ENCODE measurements around the gene PRICKLE2.

Gene PRICKLE2

GRCh38 chr3:64268926-64269325 lies 43.7 kb upstream of the PRICKLE2 start:
- no peak for DNase-seq (ENCODE audit: extremely low spot score)
- ChIA-PET CTCF (no interaction called here), POLR2A (no interaction called here)
- TF ChIP-seq, protein P1, sequence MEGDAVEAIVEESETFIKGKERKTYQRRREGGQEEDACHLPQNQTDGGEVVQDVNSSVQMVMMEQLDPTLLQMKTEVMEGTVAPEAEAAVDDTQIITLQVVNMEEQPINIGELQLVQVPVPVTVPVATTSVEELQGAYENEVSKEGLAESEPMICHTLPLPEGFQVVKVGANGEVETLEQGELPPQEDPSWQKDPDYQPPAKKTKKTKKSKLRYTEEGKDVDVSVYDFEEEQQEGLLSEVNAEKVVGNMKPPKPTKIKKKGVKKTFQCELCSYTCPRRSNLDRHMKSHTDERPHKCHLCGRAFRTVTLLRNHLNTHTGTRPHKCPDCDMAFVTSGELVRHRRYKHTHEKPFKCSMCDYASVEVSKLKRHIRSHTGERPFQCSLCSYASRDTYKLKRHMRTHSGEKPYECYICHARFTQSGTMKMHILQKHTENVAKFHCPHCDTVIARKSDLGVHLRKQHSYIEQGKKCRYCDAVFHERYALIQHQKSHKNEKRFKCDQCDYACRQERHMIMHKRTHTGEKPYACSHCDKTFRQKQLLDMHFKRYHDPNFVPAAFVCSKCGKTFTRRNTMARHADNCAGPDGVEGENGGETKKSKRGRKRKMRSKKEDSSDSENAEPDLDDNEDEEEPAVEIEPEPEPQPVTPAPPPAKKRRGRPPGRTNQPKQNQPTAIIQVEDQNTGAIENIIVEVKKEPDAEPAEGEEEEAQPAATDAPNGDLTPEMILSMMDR (IDR thresholded peaks at IDR 0.05; ENCODE audit: control extremely low read depth, extremely low read depth, low read depth, missing control alignments) = no peak

DNA sequence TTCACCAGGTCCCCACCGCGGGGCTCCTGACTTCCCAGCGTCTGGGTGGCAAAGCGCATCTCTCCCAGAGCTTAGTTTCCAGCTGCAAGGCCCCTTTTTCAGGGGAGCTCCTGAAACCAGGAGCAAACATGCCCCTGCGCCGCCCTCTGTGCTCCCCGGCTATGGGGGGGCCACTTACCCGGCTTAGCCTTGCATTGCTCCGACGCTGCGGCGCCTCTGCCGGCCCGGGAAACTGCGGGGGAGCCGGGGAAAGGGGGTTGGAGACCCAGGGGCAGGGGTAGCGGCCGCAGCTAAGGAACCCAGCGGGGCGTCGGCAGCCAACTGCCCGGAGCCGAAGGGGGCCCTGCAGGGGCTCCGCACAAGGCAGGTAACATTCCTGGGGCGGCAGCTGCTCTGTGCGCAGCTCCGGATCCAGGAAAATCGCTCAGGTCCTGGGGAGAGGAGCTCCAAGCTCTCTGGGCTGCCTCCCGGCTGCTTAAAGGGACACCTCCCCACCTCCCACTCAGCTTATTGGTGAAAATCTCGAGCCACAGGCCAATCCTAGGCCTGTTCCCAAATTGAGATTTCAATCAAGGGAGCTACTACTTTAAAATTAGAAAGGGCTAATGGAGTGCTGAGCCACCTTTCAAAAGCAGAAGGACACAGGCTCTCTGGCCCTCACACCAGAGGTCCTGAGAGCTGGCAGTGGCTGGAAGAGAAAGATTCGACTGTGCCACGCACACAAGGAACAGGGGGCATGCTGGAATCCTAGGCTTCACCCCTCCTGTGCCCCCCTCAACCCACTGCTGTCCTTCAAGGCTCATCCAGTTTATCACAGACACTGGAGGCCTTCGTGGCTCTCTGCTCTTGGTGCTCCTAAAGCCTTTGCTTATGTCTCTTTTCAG lies 42.7 kb upstream of the PRICKLE2 start:
- DNase-seq (ENCODE audit: extremely low spot score) = no peak
- ChIA-PET CTCF (interaction anchor here (1.0 kb wide), 2 partner anchors 9 to 24 kb away, joined by 3 to 4 read pairs; no protein-coding TSS in a partner anchor), POLR2A (no interaction called here)
- TF ChIP-seq, protein P1 (IDR thresholded peaks at IDR 0.05; ENCODE audit: control extremely low read depth, extremely low read depth, low read depth, missing control alignments) = no peak

DNA sequence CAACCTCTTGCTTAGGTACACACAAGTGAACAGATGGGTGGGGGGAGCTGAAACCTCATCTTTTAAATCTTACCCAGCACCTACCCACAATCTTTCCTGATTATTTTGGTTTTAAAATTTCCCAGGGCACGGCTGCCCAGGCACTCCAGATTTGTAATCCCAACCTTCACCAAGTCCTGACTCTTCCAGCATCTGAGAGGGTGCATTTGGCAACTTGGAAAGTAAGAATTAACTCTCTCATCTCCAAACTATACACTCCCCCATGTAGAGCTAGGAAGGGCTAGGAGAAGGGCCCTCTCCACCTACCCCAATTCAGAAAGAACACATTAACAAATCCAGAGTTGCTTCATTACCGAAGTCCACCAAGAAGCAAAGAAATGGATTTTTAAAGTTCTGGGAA lies 41.7 kb upstream of the PRICKLE2 start:
- no peak for DNase-seq (ENCODE audit: extremely low spot score)
- CTCF ChIA-PET = interaction anchor here (0.9 to 1.0 kb wide), 4 partner anchors 8 to 23 kb away, joined by 3 to 4 read pairs (median 4); no protein-coding TSS in a partner anchor
- POLR2A ChIA-PET = no interaction called here

GRCh38 chr3:64266065-64266931 lies 41.0 kb upstream of the PRICKLE2 start:
- ChIA-PET CTCF (interaction anchor here (0.9 to 1.5 kb wide), 6 partner anchors 7 to 33 kb away, joined by 3 to 4 read pairs (median 3); no protein-coding TSS in a partner anchor), POLR2A (no interaction called here)
- TF ChIP-seq, protein P1 (IDR thresholded peaks at IDR 0.05; ENCODE audit: control extremely low read depth, extremely low read depth, low read depth, missing control alignments) = no peak
- DNase-seq (ENCODE audit: extremely low spot score) = no peak

More for the DNA sequence above, 41.7 kb upstream of the PRICKLE2 start:
- TF ChIP-seq, protein P1 (IDR thresholded peaks at IDR 0.05; ENCODE audit: control extremely low read depth, extremely low read depth, low read depth, missing control alignments) = no peak

- ChIA-PET CTCF (interaction anchor here (0.9 to 1.5 kb wide), 3 partner anchors 17 to 32 kb away, joined by 3 read pairs; no protein-coding TSS in a partner anchor), POLR2A (no interaction called here)
- no peak for DNase-seq (ENCODE audit: extremely low spot score)
- TF ChIP-seq, protein P1 (IDR thresholded peaks at IDR 0.05; ENCODE audit: control extremely low read depth, extremely low read depth, low read depth, missing control alignments) = no peak
These were observed 40.4 kb upstream of the PRICKLE2 start for GRCh38 chr3:64265646-64266045.

GRCh38 chr3:64264501-64265109 lies 39.3 kb upstream of the PRICKLE2 start:
- ChIA-PET POLR2A (no interaction called here), CTCF (interaction anchor here (1.1 kb wide), 1 partner anchor 220 kb away, joined by 3 read pairs; no protein-coding TSS in a partner anchor)
- TF ChIP-seq, protein P1 (IDR thresholded peaks at IDR 0.05; ENCODE audit: control extremely low read depth, extremely low read depth, low read depth, missing control alignments) = no peak
- DNase-seq (ENCODE audit: extremely low spot score) = no peak
